HCT116 (cell line): ENCODE results near the gene PIGQ.

ENCODE experiments used
- CBX3 ChIP-seq: IDR thresholded peaks from 2 replicates; pipeline ENCODE4 v1.6.1; 2012; ENCODE audit warnings: low read depth
- CEBPB ChIP-seq: IDR thresholded peaks from 2 replicates; pipeline ENCODE4 v1.6.1; 2012; ENCODE audit warnings: low read depth
- ELF1 ChIP-seq: IDR thresholded peaks from 2 replicates; pipeline ENCODE4 v1.6.1; 2012; ENCODE audit warnings: low read depth, borderline replicate concordance
- EZH2 ChIP-seq: fragments of 200-600 bp; sonication (generic); IDR thresholded peaks from 2 replicates; pipeline ENCODE4 v1.6.1; 2017; ENCODE audit warnings: antibody characterized with exemption, mixed run types
- EZH2phosphoT487 ChIP-seq: fragments of 200-600 bp; IDR thresholded peaks from 2 replicates; pipeline ENCODE4 v1.6.1; 2018; ENCODE audit warnings: antibody characterized with exemption, borderline replicate concordance
- JUND ChIP-seq: IDR thresholded peaks from 2 replicates; pipeline ENCODE4 v1.6.1; 2012
- MAX ChIP-seq: IDR thresholded peaks from 2 replicates; pipeline ENCODE4 v1.6.1; 2012
- POLR2A ChIP-seq: IDR thresholded peaks from 2 replicates; pipeline ENCODE4 v1.7.0; 2011; ENCODE audit warnings: borderline replicate concordance; ENCODE audit not compliant: insufficient read depth, insufficient read length; ENCODE audit errors: extremely low read depth
- POLR2AphosphoS5 ChIP-seq: IDR thresholded peaks from 2 replicates; pipeline ENCODE4 v1.6.1; 2011; ENCODE audit warnings: mild to moderate bottlenecking, low read depth, low read length, moderate library complexity
- TCF7L2 ChIP-seq: IDR thresholded peaks from 2 replicates; pipeline ENCODE4 v1.7.0; 2011; ENCODE audit warnings: borderline replicate concordance, inconsistent platforms; ENCODE audit not compliant: insufficient read depth, insufficient read length; ENCODE audit errors: extremely low read depth
- ZNF274 ChIP-seq: fragments of 200-500 bp; sonication (Bioruptor generic); IDR thresholded peaks from 2 replicates; pipeline ENCODE4 v1.6.1; 2014; ENCODE audit warnings: mild to moderate bottlenecking, low read depth, low read length, inconsistent platforms
- TF ChIP-seq, protein P1 (sequence below), 3 experiments: fragments of 200-600 bp in 1 of 3; sonication (generic) in 1 of 3; IDR thresholded peaks in 2 of 3; conservative IDR thresholded peaks in 1 of 3; 2 replicates each; pipeline ENCODE4 v1.5.1; 2012 to 2017; ENCODE audit warnings: low read depth in 2 of 3, low read length in 2 of 3, antibody characterized with exemption in 1 of 3, borderline replicate concordance in 1 of 3, control low read depth in 1 of 3, mild to moderate bottlenecking in 1 of 3, mixed read lengths in 1 of 3, mixed run types in 1 of 3, moderate library complexity in 1 of 3; ENCODE audit not compliant: insufficient read depth in 1 of 3

- TF ChIP-seq, protein P1, sequence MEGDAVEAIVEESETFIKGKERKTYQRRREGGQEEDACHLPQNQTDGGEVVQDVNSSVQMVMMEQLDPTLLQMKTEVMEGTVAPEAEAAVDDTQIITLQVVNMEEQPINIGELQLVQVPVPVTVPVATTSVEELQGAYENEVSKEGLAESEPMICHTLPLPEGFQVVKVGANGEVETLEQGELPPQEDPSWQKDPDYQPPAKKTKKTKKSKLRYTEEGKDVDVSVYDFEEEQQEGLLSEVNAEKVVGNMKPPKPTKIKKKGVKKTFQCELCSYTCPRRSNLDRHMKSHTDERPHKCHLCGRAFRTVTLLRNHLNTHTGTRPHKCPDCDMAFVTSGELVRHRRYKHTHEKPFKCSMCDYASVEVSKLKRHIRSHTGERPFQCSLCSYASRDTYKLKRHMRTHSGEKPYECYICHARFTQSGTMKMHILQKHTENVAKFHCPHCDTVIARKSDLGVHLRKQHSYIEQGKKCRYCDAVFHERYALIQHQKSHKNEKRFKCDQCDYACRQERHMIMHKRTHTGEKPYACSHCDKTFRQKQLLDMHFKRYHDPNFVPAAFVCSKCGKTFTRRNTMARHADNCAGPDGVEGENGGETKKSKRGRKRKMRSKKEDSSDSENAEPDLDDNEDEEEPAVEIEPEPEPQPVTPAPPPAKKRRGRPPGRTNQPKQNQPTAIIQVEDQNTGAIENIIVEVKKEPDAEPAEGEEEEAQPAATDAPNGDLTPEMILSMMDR (IDR thresholded peaks at IDR 0.05 in 2 of 3, conservative IDR thresholded peaks at IDR 0.05 in 1 of 3; ENCODE audit: borderline replicate concordance in 1 of 3, insufficient read depth in 1 of 3, low read depth in 2 of 3, low read length in 2 of 3) = no peak
- TF ChIP-seq POLR2A (no peak), POLR2AphosphoS5 (no peak), EZH2 (no peak), EZH2phosphoT487 (no peak), CEBPB (no peak), TCF7L2 (no peak), ZNF274 (no peak), CBX3 (no peak), ELF1 (no peak), MAX (no peak), JUND (no peak)
Observed at GRCh38 chr16:624526-625070, 54.8 kb downstream of the PIGQ start.
